H7 (cell line): ENCODE results near the gene VPS13A. TPM values are rescaled to one million over a fixed set of nuclear protein-coding genes. Genes with fewer than 3 reads are reported as not detected.

Experiments
- DNase-seq: peaks from one replicate; pipeline ENCODE4 v3.0.0; 2012
- H3K27me3 ChIP-seq: 2 replicates; pipeline ENCODE4 v1.6.0; 2011; ENCODE audit warnings: mild to moderate bottlenecking, low read length; ENCODE audit not compliant: control insufficient read depth, insufficient read depth
- H3K36me3 ChIP-seq: replicated peaks from 2 replicates; pipeline ENCODE4 v1.5.1; 2011; ENCODE audit warnings: low read length; ENCODE audit not compliant: control insufficient read depth, insufficient read depth
- H3K4me3 ChIP-seq: 2 replicates; pipeline ENCODE4 v1.5.1; 2011; ENCODE audit warnings: low read depth, mild to moderate bottlenecking, control low read depth, low read length, moderate library complexity; ENCODE audit not compliant: insufficient read depth
- total RNA-seq: library from RNA; depleted of rRNA; stranded (reverse); fragments of >200 nt; shearing (Covaris generic); gene quantifications from 2 replicates; pipeline ENCODE4 v1.2.3, GENCODE V29; 2014; rRNA removed

Gene VPS13A
- total RNA-seq: 10.9 and 17.8 TPM in 2 replicates

DNA sequence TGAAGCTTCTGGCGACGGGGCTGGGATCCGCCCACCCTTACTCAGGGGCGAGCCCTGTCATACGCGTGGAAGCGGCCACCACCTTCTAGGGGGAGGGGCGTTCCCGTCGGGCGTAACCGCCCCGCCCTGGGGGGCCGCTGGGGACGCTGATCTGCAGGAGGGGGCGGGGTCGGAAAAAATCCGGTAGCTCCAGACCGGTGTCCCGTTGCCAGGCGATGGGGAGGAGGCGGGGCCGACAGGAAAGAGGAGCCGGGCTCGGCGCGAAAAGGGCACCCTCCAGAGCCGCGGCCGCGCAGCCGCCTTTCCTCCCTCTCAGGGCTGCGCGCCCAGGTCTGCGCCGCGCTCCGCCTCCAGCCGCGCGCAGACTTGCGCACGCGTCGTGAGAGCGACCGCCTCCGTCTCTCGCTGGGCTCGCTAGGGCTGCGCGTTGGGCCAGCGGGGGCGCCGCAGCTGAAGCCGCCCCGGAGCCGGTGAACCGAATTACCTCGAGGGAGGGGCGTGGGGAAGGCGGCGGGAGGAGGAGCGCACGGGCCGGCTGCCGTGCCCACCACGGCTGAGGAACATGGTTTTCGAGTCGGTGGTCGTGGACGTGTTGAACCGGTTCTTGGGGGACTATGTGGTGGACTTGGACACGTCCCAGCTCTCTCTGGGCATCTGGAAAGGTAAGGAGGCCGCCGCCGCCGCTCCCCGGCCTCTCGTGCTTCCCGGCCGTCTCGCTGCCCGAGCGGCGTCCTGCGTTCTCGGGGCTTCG lies at the start of gene VPS13A:
TSS of gene VPS13A (plus strand) at position 392 of the 751 bp plus-strand sequence. CDS start at position 563, 171 bp downstream.
- Histone ChIP-seq H3K4me3 (peak within 1 kb of the TSS; percentile 93), H3K36me3 (no peaks in the 10 kb centered on the region), H3K27me3 (no peaks in the 10 kb centered on the region)
- peak; percentile 95 for DNase-seq

DNA sequence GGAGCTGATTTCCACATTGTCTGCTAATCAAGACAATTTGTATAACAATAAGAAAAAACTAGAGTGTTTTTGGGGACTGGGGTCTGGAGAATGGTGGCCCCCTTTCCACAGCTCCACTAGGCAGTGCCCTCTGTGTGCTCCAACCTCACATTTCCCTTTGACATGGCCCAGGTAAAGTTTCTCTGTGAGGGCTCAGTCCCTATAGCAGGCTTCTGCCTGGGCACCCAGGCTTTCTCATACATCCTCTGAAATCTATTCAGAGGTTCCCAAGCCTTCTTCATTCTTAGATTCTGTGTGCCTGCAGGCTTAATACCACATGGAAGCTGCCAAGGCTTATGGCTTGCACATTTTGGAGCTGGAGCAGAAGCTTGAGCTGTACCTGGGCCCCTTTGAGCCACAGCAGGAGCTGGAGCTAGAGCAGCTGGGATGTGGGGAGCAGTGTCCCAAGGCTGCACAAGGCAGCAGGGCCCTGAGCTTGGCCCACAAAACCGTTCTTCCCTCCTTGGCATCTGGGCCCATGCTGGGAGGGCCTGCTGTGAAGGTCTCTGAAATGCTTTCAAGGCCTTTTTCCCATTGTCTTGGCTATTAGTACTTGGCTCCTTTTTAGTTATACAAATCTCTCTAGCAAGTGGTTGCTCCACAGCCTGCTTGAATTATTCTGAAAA lies 49.1 kb upstream of the VPS13A start:
- Histone ChIP-seq H3K36me3 (no peaks in the 10 kb centered on the region), H3K4me3 (no peak overlapping the region), H3K27me3 (no peaks in the 10 kb centered on the region; the same call in 1 of the 2 replicates)
- no peak for DNase-seq

DNA sequence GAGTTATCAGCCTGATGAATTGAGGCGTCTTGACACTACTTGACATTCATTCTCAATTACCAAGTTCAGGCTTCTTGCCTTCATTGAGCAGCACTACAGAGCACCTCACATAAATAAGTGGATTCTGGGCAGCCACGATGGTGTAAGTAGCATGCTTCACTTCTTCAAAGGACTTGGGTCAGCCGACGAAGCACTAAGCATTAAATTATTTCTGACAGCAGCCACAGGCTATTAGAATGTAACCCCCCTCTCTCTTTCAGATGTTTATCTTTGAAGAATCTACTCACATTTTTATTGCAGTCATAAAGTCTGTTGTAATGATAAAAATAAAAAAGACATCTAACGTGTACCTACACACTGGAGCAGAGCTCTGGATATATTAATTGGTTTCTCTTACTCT lies 45.9 kb upstream of the VPS13A start:
- Histone ChIP-seq H3K27me3 (no peaks in the 10 kb centered on the region; the same call in 1 of the 2 replicates), H3K4me3 (no peak overlapping the region), H3K36me3 (no peaks in the 10 kb centered on the region)
- no peak for DNase-seq

DNA sequence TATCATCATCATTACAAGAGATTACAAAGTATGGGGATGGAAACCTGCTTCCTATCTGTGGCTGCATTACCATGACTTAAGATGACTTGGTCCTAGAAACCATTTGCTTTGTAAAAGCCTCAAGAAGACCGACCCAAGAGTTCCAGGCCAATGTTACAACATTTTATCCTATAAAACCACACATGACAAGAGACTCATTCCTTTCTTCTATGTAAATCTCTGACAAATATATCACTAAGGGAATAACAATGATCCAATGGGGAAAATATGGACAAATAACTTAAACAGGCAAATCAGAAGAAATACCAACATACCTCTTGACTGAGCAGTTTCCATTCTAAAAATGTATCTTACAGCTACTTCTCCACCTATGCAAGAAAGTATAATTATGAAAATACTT lies 44.3 kb upstream of the VPS13A start:
- Histone ChIP-seq H3K36me3 (no peaks in the 10 kb centered on the region), H3K4me3 (no peak overlapping the region), H3K27me3 (no peaks in the 10 kb centered on the region; the same call in 1 of the 2 replicates)
- no peak for DNase-seq

DNA sequence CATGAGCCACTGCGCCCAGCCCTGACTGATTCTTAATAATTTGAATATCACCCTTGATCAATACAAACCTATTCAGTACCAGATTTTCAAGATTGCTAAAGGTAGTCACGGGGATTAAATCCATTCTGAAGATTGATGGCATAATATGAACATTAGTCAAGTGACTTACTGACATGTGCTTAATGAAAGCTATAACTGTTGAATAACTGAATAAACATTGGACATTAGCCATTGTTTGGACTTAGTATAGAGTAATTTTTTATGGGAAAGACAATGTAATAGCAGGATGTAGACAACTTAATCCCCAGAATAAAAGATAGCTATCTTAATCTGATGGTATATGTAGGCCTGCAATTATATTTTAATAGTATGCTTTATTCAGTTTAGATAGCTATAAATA lies 35.0 kb upstream of the VPS13A start:
- Histone ChIP-seq H3K4me3 (no peak overlapping the region), H3K36me3 (no peaks in the 10 kb centered on the region), H3K27me3 (no peaks in the 10 kb centered on the region)
- DNase-seq: no peak

DNA sequence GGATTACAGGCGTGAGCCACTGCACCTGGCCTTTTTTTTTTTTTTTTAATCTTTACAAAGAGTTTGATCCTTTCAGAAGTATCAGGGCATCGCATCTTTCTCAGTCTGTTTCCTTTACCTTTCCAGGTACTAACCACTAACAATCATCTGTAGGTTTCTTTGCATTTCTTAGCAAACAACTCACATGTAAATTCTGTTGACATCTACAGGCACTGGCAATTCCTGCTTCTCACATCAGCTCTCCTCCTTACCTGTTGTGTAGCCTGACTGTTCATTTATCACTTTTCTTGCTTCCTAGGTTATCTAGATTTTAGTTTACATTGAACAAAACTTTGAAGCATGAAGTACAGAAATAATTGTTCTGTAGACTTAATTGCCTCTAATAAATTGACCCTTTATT lies 27.5 kb upstream of the VPS13A start:
- no peak for DNase-seq
- Histone ChIP-seq H3K4me3 (no peak overlapping the region), H3K36me3 (no peaks in the 10 kb centered on the region), H3K27me3 (no peaks in the 10 kb centered on the region; the same call in 1 of the 2 replicates)

DNA sequence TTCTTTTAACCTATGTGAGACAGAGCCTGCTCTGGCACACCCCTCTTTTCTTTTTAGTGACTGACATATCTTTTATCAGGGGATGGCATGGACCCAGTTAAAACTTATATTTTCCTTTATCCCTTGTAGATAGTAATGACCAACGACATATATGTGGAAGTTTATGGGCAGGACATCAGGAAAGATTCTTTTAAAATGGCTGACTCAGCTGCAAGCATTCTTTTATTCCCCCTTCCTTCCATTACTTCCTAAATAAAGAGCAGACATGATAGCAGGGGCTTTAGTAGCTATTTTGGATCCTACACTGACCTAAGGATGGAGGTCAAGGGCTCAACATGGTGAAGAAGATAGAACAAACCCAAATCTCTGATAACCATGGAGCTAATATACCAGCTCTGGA lies 25.0 kb upstream of the VPS13A start:
- no peaks in the 10 kb centered on the region; the same call in 1 of the 2 replicates for H3K27me3 ChIP-seq
- DNase-seq: no peak

DNA sequence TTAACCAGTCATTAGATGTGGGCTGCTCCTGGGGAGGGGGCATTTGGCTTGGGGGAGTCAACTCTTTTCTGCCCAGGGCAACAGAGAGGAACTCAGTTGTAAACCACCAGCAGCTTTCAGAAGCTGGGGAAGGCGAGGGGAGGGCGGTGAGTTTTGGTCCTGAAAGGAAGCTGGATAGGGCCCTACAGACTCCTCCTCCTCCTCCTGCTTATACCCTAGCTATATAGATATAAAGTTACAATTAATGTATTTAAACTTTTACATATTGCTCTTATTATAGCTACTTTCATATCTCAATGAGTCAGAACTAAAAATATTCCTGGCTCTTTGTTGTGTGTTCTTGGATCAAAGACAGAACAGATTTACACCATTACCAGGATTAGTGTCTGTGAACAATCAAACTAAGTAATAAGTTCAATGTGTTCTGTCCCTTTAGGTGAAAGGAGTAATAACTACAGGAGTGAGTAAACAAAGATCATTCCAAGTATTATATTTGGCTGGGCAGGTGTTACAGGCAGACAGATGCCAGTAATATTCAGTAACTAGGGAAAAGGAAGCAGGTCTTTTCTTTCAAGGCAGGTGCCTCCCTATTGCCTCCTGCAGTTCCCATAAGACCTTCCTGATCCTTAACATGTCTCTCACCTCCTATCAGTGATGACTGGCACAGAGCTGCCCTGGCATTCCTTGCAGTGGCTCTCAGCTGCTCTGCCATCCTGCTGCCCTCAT lies 20.5 kb upstream of the VPS13A start:
- no peak overlapping the region for H3K4me3 ChIP-seq
- no peak for DNase-seq
- no peaks in the 10 kb centered on the region for H3K36me3 ChIP-seq
- no peaks in the 10 kb centered on the region for H3K27me3 ChIP-seq

More for the DNA sequence above, 25.0 kb upstream of the VPS13A start:
- Histone ChIP-seq H3K36me3 (no peaks in the 10 kb centered on the region), H3K4me3 (no peak overlapping the region)

DNA sequence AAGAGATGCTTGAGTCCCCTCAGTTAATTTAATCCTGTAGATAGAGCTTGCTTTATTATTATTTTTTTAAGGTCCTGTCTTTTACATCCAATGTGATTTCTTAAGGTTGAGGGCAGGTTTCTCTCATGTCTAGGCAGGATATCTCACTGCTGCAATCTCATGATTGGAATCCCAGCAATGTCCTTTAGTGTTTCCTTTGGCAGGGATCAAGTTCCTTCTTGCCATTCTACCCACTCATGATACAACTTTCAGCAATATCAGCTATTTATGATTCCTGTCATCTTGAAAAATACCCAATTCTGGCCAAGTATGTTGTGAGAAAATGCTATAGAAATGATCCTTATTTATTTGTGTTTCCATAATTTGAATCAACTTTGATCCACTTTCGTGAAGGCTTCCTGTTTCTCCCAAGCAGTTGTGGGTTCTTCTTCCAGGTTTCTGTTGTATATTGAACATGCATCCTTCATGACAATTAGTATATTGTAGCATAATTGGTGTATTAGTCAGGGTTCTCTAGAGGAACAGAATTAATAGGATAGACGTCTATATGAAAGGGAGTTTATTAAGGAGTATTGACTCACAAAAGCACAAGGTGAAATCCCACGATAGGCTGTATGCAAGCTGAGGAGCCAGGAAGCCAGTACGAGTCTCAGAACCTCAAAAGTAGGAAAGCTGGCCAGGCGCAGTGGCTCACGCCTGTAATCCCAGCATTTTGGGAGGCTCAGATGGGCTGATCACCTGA lies 18.4 kb upstream of the VPS13A start:
- no peak for DNase-seq
- H3K4me3 ChIP-seq: no peak overlapping the region
- no peaks in the 10 kb centered on the region for H3K27me3 ChIP-seq
- H3K36me3 ChIP-seq: no peaks in the 10 kb centered on the region

DNA sequence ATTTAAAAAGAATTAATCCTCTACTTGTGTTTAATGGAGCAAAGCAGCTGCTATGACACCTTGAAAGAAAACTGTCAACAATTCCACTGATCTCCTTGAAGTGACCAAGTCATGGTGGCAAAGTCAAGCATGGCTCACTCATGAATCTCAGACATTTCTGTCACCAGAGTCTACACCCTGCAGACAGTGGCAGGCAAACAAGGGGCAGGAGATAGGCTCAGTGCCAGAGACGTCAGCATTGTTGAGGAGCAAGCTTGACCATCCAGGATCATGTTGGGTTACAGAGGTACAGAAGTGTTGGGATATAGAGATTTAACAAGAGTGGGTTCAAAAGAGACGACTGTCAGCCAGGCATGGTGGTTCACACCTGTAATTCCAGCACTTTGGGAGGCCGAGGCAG lies 16.1 kb upstream of the VPS13A start:
- H3K4me3 ChIP-seq: no peak overlapping the region
- H3K36me3 ChIP-seq: no peaks in the 10 kb centered on the region
- no peaks in the 10 kb centered on the region for H3K27me3 ChIP-seq
- no peak for DNase-seq

DNA sequence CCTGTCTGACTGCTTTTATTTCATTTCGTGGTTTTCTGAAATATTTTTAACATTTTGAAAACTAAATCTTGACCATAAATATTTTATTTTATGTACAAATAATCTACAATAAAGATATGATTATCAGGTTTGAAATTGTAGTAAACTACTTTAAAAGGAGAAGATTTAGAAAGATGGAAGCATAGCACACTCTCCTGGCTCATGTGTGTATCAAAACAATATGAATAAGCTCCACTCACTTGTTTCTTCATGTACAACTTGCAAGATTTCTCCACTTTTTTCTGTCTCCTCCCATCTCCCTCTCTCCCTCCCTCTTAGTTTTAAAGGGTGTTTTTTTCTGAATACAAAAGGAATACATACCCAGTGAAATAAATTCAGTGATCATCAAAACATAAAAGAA lies 15.4 kb upstream of the VPS13A start:
- DNase-seq: no peak
- Histone ChIP-seq H3K36me3 (no peaks in the 10 kb centered on the region), H3K4me3 (no peak overlapping the region), H3K27me3 (no peaks in the 10 kb centered on the region)

DNA sequence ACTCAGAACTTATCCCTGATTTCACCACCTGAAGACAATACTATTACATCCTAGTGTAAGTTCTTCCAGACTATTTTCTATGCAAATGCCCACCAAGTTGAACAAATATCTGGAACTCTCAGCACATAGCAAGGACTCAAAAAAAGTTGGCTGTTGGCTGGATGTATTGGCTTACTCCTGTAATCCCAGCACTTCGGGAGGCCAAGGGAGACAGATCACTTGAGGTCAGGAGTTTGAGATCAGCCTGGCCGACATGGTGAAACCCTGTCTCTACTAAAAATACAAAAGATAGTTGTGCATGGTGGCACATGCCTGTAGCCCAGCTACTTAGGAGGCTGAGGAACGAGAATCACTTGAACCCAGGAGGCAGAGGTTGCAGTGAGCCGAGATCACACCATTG lies 15.0 kb upstream of the VPS13A start:
- no peak overlapping the region for H3K4me3 ChIP-seq
- no peaks in the 10 kb centered on the region for H3K36me3 ChIP-seq
- no peaks in the 10 kb centered on the region for H3K27me3 ChIP-seq
- DNase-seq: no peak

DNA sequence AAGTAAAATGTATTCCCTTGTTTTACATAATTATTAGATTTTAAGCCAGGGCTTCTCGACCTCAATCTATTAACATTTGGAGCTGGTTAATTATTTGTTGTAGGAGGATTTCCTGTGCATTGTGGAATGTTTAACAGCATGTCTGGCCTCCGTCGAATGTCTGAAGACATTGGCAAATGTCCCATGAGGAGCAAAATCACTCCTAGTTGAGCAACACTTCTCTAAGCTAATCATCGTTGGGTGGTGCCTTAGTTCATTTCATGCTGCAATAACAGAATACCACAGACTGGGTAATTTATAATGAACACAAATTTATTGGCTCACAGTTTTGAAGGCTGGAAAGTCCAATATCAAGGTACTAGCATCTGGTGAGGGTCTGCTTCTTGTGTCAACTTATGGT lies 13.4 kb upstream of the VPS13A start:
- DNase-seq: no peak
- Histone ChIP-seq H3K36me3 (no peaks in the 10 kb centered on the region), H3K27me3 (no peaks in the 10 kb centered on the region), H3K4me3 (no peak overlapping the region)

DNA sequence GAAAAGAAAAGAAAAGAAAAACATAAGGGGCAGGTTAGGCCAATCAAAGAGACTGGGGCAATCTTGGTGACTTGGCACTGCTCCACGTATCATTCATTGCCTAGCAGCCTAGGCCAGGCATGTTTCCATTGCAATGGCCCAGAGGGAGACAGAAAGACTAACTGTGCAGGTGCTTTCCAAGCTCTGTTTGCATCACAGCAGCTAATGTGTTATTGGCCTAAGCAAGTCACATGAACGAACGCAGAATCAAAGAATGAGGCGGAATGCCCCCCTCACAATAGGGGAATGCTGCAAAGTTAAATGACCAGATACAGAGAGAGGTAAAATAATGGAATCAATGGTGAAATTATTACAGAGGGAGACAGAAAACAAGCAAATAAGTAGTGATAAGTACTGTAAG lies 11.1 kb upstream of the VPS13A start:
- Histone ChIP-seq H3K27me3 (no peaks in the 10 kb centered on the region), H3K36me3 (no peaks in the 10 kb centered on the region), H3K4me3 (no peak overlapping the region)
- peak; percentile 51 for DNase-seq
